ENCODE data around the gene MTA1. TPM values are rescaled to one million over a fixed set of nuclear protein-coding genes. Genes with fewer than 3 reads are reported as not detected.

Gene MTA1
- total RNA-seq, 2 experiments from 2014 or later, result 109 to 127 TPM

GRCh38 chr14:105464501-105464900, 44.9 kb downstream of the MTA1 start:
- ChIA-PET POLR2A (no interaction called here), CTCF (no interaction called here)
- Mint-ChIP-seq H3K36me3 (ENCODE audit: low read depth) (peaks cover 10% of the 10 kb centered on the region), H3K27ac (no peak overlapping the region), H3K9me3 (ENCODE audit: insufficient read depth) (no peaks in the 10 kb centered on the region), H3K4me3 (no peak overlapping the region), H3K4me1 (ENCODE audit: low read depth) (no peaks in the 10 kb centered on the region), H3K27me3 (ENCODE audit: low read depth) (no peaks in the 10 kb centered on the region)
- ATAC-seq (no peak), DNase-seq (no peak)

- DNase-seq (no peak), ATAC-seq (no peak)
- H3K4me3 Mint-ChIP-seq, result no peak overlapping the region
- H3K36me3 Mint-ChIP-seq (ENCODE audit: low read depth), result peaks cover 10% of the 10 kb centered on the region
- H3K27me3 Mint-ChIP-seq (ENCODE audit: low read depth), result no peaks in the 10 kb centered on the region
- H3K9me3 Mint-ChIP-seq (ENCODE audit: insufficient read depth), result no peaks in the 10 kb centered on the region
- no peaks in the 10 kb centered on the region for H3K4me1 Mint-ChIP-seq (ENCODE audit: low read depth)
- CTCF ChIA-PET, result no interaction called here
- POLR2A ChIA-PET, result no interaction called here
- no peak overlapping the region for H3K27ac Mint-ChIP-seq
Measured at GRCh38 chr14:105465209-105466031, 45.8 kb downstream of the MTA1 start.

GRCh38 chr14:105466531-105467248, 47.1 kb downstream of the MTA1 start:
- no peak for ATAC-seq
- POLR2A ChIA-PET, result no interaction called here

GRCh38 chr14:105467249-105467941, 47.8 kb downstream of the MTA1 start:
- no peak overlapping the region for H3K4me3 Mint-ChIP-seq
- H3K27me3 Mint-ChIP-seq (ENCODE audit: low read depth), result no peaks in the 10 kb centered on the region
- no peak overlapping the region for H3K27ac Mint-ChIP-seq
- H3K9me3 Mint-ChIP-seq (ENCODE audit: insufficient read depth), result no peaks in the 10 kb centered on the region
- ChIA-PET CTCF (interaction anchor here (1.1 kb wide), 1 partner anchor 22 kb away, joined by 3 read pairs; no protein-coding TSS in a partner anchor), POLR2A (no interaction called here)
- DNase-seq (no peak), ATAC-seq (no peak)
- no peaks in the 10 kb centered on the region for H3K4me1 Mint-ChIP-seq (ENCODE audit: low read depth)
- peaks cover 7% of the 10 kb centered on the region for H3K36me3 Mint-ChIP-seq (ENCODE audit: low read depth)

More at GRCh38 chr14:105466531-105467248, 47.1 kb downstream of the MTA1 start:
- Mint-ChIP-seq H3K27ac (no peak overlapping the region), H3K36me3 (ENCODE audit: low read depth) (peaks cover 7% of the 10 kb centered on the region), H3K9me3 (ENCODE audit: insufficient read depth) (no peaks in the 10 kb centered on the region), H3K4me3 (no peak overlapping the region), H3K27me3 (ENCODE audit: low read depth) (no peaks in the 10 kb centered on the region), H3K4me1 (ENCODE audit: low read depth) (no peaks in the 10 kb centered on the region)
- CTCF ChIA-PET, result no interaction called here
- no peak for DNase-seq

GRCh38 chr14:105467942-105468471, 48.4 kb downstream of the MTA1 start:
- H3K4me3 Mint-ChIP-seq, result no peak overlapping the region
- ATAC-seq (no peak), DNase-seq (no peak)
- peaks cover 5% of the 10 kb centered on the region for H3K36me3 Mint-ChIP-seq (ENCODE audit: low read depth)
- POLR2A ChIA-PET, result no interaction called here
- H3K27ac Mint-ChIP-seq, result no peak overlapping the region
- H3K27me3 Mint-ChIP-seq (ENCODE audit: low read depth), result no peaks in the 10 kb centered on the region
- H3K4me1 Mint-ChIP-seq (ENCODE audit: low read depth), result no peaks in the 10 kb centered on the region
- H3K9me3 Mint-ChIP-seq (ENCODE audit: insufficient read depth), result no peaks in the 10 kb centered on the region
- CTCF ChIA-PET, result interaction anchor here (1.1 kb wide), 1 partner anchor 22 kb away, joined by 3 read pairs; no protein-coding TSS in a partner anchor

- Mint-ChIP-seq H3K4me1 (ENCODE audit: low read depth) (peaks cover 4% of the 10 kb centered on the region), H3K36me3 (ENCODE audit: low read depth) (peaks cover 1% of the 10 kb centered on the region), H3K9me3 (ENCODE audit: insufficient read depth) (no peaks in the 10 kb centered on the region), H3K27me3 (ENCODE audit: low read depth) (no peaks in the 10 kb centered on the region), H3K4me3 (no peak overlapping the region), H3K27ac (no peak overlapping the region)
- no peak for ATAC-seq
- POLR2A ChIA-PET, result no interaction called here
- no peak for DNase-seq
- CTCF ChIA-PET, result no interaction called here
Measured at GRCh38 chr14:105468621-105469241, 49.1 kb downstream of the MTA1 start.

GRCh38 chr14:105469456-105470349, 50.1 kb downstream of the MTA1 start:
- no peak for ATAC-seq
- no peaks in the 10 kb centered on the region for H3K36me3 Mint-ChIP-seq (ENCODE audit: low read depth)
- POLR2A ChIA-PET, result no interaction called here
- peaks cover 6% of the 10 kb centered on the region for H3K4me1 Mint-ChIP-seq (ENCODE audit: low read depth)
- DNase-seq, result no peak
- CTCF ChIA-PET, result no interaction called here
- no peak overlapping the region for H3K4me3 Mint-ChIP-seq
- no peaks in the 10 kb centered on the region for H3K27me3 Mint-ChIP-seq (ENCODE audit: low read depth)
- H3K9me3 Mint-ChIP-seq (ENCODE audit: insufficient read depth), result no peaks in the 10 kb centered on the region
- H3K27ac Mint-ChIP-seq, result no peak overlapping the region

GRCh38 chr14:105470350-105471296, 51.0 kb downstream of the MTA1 start:
- H3K36me3 Mint-ChIP-seq (ENCODE audit: low read depth), result no peaks in the 10 kb centered on the region
- no peak overlapping the region for H3K4me3 Mint-ChIP-seq
- ChIA-PET POLR2A (interaction anchor here (1.5 kb wide), 1 partner anchor 10 kb away, joined by 3 read pairs; no protein-coding TSS in a partner anchor), CTCF (interaction anchor here (1.8 kb wide), 1 partner anchor 11 kb away, joined by 10 read pairs; no protein-coding TSS in a partner anchor)
- H3K27me3 Mint-ChIP-seq (ENCODE audit: low read depth), result peaks cover 1% of the 10 kb centered on the region
- no peak for ATAC-seq
- DNase-seq, result no peak
- no peak overlapping the region for H3K27ac Mint-ChIP-seq
- peaks cover 6% of the 10 kb centered on the region for H3K4me1 Mint-ChIP-seq (ENCODE audit: low read depth)
- no peaks in the 10 kb centered on the region for H3K9me3 Mint-ChIP-seq (ENCODE audit: insufficient read depth)

GRCh38 chr14:105471297-105471821, 51.7 kb downstream of the MTA1 start:
- Mint-ChIP-seq H3K4me3 (no peak overlapping the region), H3K36me3 (ENCODE audit: low read depth) (no peaks in the 10 kb centered on the region), H3K4me1 (ENCODE audit: low read depth) (peaks cover 6% of the 10 kb centered on the region), H3K27ac (no peak overlapping the region), H3K9me3 (ENCODE audit: insufficient read depth) (no peaks in the 10 kb centered on the region), H3K27me3 (ENCODE audit: low read depth) (peaks cover 3% of the 10 kb centered on the region)
- DNase-seq (no peak), ATAC-seq (no peak)
- CTCF ChIA-PET, result interaction anchor here (0.7 to 1.8 kb wide), 2 partner anchors 10 to 35 kb away, joined by 3 to 10 read pairs; no protein-coding TSS in a partner anchor
- POLR2A ChIA-PET, result interaction anchor here (1.5 kb wide), 1 partner anchor 9 kb away, joined by 3 read pairs; no protein-coding TSS in a partner anchor
